ENCODE data around the gene SLC25A26.

Gene SLC25A26

GRCh38 chr3:66361356-66361755 lies 140.6 kb downstream of the SLC25A26 start:
- FAIRE-seq (no peak), DNase-seq (ENCODE audit: extremely low spot score, insufficient read length, low read depth) (no peak)

DNA sequence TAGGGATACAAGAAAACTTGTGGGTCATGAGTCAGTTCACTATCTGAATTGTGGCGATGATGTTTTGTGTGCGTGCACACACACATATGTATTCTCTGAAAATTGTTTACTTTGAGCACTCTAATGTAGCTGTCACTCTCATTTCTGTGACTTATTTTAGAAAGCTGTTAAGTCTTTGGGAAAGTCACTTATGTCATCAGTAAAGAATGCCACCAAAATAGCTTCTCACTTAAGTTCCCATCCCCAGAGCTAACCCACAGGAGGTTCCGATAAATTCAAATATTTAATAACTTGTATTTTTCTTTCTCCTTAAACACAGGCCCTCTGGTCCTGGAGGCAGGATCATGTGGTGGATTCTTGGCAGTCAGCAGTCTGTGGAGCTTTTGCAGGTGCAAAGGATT lies 141.7 kb downstream of the SLC25A26 start:
- DNase-seq (ENCODE audit: extremely low spot score, insufficient read length, low read depth) (no peak), FAIRE-seq (no peak)

DNA sequence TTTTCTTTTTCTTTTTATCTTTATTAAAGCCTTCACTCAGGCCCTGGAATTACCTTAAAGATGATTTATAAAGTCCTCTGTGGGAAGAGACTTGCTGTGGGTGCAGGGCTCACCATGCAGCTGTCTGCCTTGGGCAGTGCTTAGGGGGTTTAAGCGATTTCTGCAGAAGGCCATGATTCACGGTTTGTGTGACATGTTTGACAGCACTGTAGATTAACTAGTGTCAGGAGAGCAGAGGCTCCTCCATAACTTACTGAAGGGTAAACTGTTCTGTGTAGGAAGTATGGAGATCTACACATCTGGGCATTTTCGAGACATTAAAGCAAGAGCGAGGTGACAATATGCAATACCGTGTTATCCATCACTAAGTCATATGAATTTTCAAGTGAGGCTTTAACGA lies 142.3 kb downstream of the SLC25A26 start:
- DNase-seq (ENCODE audit: extremely low spot score, insufficient read length, low read depth) (no peak), FAIRE-seq (no peak)

- DNase-seq (ENCODE audit: extremely low spot score, insufficient read length, low read depth) (no peak), FAIRE-seq (no peak)
These were observed 144.3 kb downstream of the SLC25A26 start for GRCh38 chr3:66365080-66365479.

DNA sequence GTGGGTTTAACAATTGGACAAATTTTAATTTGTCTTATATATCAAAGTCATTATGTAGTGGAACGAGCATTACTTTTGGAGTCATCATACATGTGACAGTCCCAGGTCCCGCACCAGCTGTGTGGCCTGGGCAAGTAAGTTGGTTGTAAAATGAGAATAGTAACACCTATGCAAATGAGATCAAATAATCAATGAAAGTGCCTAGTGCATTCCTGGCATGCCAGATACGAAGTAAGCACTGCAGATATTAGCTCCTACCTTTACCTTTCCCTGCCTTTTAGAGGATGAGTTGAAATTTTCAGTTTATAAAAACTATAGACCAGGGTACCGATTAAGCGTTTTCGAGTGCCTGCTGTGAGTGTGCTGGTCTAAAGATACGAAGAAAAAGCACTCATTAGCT lies 145.9 kb downstream of the SLC25A26 start:
- FAIRE-seq (no peak), DNase-seq (ENCODE audit: extremely low spot score, insufficient read length, low read depth) (no peak)

- DNase-seq (ENCODE audit: extremely low spot score, insufficient read length, low read depth), result no peak
- no peak for FAIRE-seq
These were observed 147.2 kb downstream of the SLC25A26 start for GRCh38 chr3:66367979-66368378.

DNA sequence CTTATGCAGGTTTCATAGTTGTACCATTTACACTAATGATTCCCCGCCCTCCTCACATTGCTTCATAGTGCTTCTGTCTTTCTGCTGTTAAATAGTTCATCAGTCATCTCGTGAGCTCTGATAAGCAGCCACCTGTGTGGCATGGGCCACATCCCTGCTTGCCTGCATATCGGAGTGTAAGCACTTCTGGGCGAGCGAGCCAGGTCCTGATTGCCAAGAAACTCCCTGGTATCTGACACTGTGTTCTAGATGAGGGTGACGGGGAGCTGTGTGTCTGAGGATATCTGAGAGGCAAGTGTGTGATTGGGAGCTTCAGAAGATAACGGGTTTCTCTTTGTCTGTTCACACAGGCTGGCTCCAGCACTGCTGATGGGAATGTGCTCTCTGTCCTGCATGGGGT lies 149.4 kb downstream of the SLC25A26 start:
- DNase-seq (ENCODE audit: extremely low spot score, insufficient read length, low read depth) (no peak), FAIRE-seq (no peak)

GRCh38 chr3:66371432-66371831 lies 150.6 kb downstream of the SLC25A26 start:
- FAIRE-seq (no peak), DNase-seq (ENCODE audit: extremely low spot score, insufficient read length, low read depth) (no peak)

- FAIRE-seq (no peak), DNase-seq (ENCODE audit: extremely low spot score, insufficient read length, low read depth) (no peak)
These were observed 152.0 kb downstream of the SLC25A26 start for GRCh38 chr3:66372681-66373350.

DNA sequence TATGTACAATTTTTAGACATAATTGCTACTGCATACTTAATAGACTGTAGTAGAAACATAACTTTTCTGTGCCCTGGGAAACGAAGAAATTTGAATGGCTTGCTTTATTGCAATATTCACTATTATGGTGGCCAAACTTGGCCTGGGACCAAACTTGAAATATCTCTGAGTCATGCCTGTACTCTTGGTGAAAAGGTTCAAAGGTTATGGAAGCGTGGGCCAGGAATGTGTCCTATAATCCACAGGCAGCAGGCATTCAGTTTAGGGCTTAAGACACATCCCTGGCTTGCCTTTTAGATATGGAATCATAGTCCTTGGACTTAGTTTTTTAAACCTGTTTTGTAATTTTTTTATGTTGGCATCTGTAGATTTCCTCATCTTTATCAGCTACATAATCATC lies 155.8 kb downstream of the SLC25A26 start:
- FAIRE-seq, result no peak
- DNase-seq (ENCODE audit: extremely low spot score, insufficient read length, low read depth), result no peak

DNA sequence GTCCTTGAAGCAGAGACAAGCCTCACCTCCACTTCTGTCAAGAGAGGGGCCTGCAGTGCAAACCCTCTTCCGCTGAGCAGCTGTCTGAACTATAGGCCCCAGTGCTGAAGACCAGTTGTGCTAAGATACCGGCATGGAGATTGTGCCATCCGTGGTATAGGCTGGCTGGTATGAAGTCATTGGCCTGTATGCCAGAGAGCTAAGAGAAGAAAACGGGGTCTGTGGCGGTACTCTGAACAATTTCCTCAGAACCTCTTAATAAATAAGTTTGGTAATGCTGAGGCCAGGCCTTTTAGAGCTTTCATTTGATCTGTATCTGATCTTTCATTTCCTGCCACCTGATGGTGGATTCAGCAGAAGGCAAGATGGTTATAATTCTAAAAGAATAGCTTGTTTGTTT lies 157.0 kb downstream of the SLC25A26 start:
- FAIRE-seq (no peak), DNase-seq (ENCODE audit: extremely low spot score, insufficient read length, low read depth) (no peak)

- DNase-seq (ENCODE audit: extremely low spot score, insufficient read length, low read depth) (no peak), FAIRE-seq (no peak)
These were observed 157.5 kb downstream of the SLC25A26 start for GRCh38 chr3:66378256-66378655.

GRCh38 chr3:66379565-66379964 lies 158.8 kb downstream of the SLC25A26 start:
- FAIRE-seq (no peak), DNase-seq (ENCODE audit: extremely low spot score, insufficient read length, low read depth) (no peak)

DNA sequence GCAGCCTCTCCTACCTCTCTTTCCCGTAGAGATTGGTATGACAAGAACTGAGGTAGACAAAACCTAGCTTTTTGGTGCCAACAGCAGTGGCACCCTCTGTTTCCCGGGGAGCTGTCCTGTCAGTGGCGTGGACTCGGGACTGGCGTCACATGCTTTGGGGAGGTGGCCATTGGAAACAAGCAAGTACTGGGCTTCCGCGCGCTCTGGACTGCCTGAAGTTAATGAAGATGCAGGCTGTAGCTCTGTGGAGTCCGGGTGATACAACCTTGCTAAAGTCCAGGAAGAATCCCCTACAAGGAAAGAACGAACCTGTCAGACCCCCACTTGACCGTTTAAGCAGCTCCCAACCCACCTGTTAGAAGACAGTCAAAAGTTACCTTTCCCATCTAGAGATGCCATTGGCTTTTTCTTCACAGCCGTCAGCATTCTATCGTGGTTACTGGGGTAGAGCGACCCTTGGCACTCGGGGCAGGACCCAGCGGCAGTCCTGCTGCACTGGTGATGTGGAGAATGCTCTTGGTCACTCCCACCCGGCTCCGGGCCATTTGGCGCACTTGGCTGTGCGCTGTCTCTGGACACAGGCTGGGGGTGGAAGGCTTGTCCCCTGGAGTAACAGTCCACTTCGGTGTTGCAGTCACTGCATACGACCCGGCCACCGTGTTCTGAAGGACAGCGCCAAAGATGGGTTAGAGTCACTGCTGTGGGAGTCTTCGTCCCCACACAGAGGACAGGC lies 159.6 kb downstream of the SLC25A26 start:
- no peak for DNase-seq (ENCODE audit: extremely low spot score, insufficient read length, low read depth)
- no peak for FAIRE-seq

- no peak for FAIRE-seq
These were observed 160.8 kb downstream of the SLC25A26 start for GRCh38 chr3:66381626-66382025.

DNA sequence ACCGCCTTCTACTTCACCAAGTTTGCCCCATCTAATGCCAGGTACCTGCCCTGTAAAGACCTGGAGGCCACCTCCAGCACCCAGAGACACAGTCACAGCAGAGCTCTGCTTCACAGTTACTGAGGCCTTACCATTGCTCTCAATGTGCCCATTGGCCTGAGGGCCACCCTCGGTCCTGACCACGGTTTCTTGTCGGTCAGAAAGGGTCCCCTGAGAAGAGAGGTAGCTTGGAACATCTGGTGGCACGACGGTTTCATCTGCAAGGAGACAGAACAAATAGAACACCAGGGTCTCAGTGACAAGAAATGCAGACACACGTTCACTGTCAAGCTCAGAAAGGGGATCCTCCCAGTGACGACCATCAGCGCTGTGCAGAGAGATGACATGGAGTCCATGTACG lies 161.3 kb downstream of the SLC25A26 start:
- DNase-seq (ENCODE audit: extremely low spot score, insufficient read length, low read depth), result no peak
- no peak for FAIRE-seq

More at GRCh38 chr3:66381626-66382025, 160.8 kb downstream of the SLC25A26 start:
- no peak for DNase-seq (ENCODE audit: extremely low spot score, insufficient read length, low read depth)

GRCh38 chr3:66383023-66383422 lies 162.2 kb downstream of the SLC25A26 start:
- DNase-seq (ENCODE audit: extremely low spot score, insufficient read length, low read depth), result no peak
- no peak for FAIRE-seq

DNA sequence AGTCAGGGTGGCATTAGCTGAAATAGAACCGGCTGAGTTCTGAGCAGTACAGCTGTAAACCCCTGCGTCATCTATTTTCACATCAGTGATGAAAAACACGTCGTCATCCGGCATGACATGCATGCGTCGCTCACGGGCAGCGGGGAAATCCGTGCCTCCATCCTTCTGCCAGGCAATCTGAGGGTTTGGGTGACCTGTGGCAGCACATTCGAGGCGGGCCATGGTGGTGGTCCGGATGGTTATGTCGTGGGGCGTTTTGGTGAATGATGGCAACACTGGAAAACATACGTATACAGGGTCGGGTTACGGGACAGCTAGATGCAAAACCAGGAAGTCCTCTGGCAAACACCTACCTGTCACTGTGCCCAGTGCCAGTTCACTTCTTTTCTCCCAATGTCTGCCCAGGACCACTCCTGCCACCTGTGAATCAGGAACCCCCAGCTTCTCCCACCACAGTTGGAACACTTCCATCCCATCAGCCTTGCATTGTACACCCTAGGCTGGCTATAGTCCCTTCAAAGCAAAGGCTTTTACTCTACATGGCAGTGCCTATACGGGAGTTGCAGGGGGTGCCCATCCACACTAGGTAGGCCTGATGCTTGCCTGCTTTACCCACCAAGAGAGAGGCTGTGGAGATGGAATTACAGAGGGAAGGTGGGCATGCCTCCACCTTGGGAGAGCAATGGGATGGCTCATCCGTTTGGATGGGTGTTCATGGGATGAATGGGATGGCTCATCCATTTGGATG lies 163.4 kb downstream of the SLC25A26 start:
- DNase-seq (ENCODE audit: extremely low spot score, insufficient read length, low read depth) (no peak), FAIRE-seq (no peak)

GRCh38 chr3:66385066-66385465 lies 164.3 kb downstream of the SLC25A26 start:
- FAIRE-seq, result no peak
- DNase-seq (ENCODE audit: extremely low spot score, insufficient read length, low read depth), result no peak

GRCh38 chr3:66386011-66386924 lies 165.5 kb downstream of the SLC25A26 start:
- DNase-seq (ENCODE audit: extremely low spot score, insufficient read length, low read depth), result peak; percentile 61

More at GRCh38 chr3:66386011-66386924, 165.5 kb downstream of the SLC25A26 start:
- FAIRE-seq, result peak; percentile 98

All from GM18507 (cell line).